Measurements from ENCODE around the gene CPZ. TPM values are rescaled to one million over a fixed set of nuclear protein-coding genes. Genes with fewer than 3 reads are reported as not detected.
A peak's percentile ranks its signal among the peaks of the same experiment; 100 is the strongest.

CPZ gene
- total RNA-seq, 1 experiment from 2014 or later, result 37.3 TPM

- no CpG with 5 or more reads among the region's 6 CpGs for WGBS (ENCODE audit: extremely low coverage, insufficient read length, low lambda C conversion rate)
- H3K27ac Mint-ChIP-seq, result no peak overlapping the region
- Histone ChIP-seq H2AFZ (ENCODE audit: low read length) (no peak overlapping the region), H3T11ph (ENCODE audit: low read length) (no peak overlapping the region), H3K27me3 (ENCODE audit: insufficient read depth, low read length) (peaks cover 9% of the 10 kb centered on the region; the same call in 1 of the 2 replicates), H3K14ac (ENCODE audit: insufficient read depth, low read length) (no peak overlapping the region), H4K91ac (ENCODE audit: insufficient read length, low read depth, low read length) (no peak overlapping the region), H3K9me3 (ENCODE audit: control insufficient read depth, low read depth, low read length) (no peaks in the 10 kb centered on the region), H2BK120ac (ENCODE audit: low read depth, low read length, poor library complexity, severe bottlenecking) (no peak overlapping the region), H2BK15ac (ENCODE audit: low read depth, low read length) (no peak overlapping the region), H4K8ac (replicated peaks; ENCODE audit: insufficient read length, low read depth, low read length) (no peak overlapping the region), H3K79me1 (ENCODE audit: insufficient read depth, low read depth, low read length, poor library complexity, severe bottlenecking) (no peaks in the 10 kb centered on the region), H4K5ac (ENCODE audit: insufficient read length, low read depth, low read length) (no peak overlapping the region), H3K79me2 (ENCODE audit: insufficient read depth, low read length) (no peaks in the 10 kb centered on the region), H2BK12ac (ENCODE audit: insufficient read length, low read depth, low read length) (no peak overlapping the region), H3K27ac (ENCODE audit: insufficient read length, low read depth, low read length) (no peak overlapping the region), H3K4me1 (ENCODE audit: insufficient read depth, low read length) (no peaks in the 10 kb centered on the region), H3K18ac (ENCODE audit: insufficient read length, low read depth, low read length) (no peak overlapping the region), H3K23me2 (ENCODE audit: insufficient read length, low read depth, low read length, poor library complexity, severe bottlenecking) (peaks cover 9% of the 10 kb centered on the region), H3K4ac (ENCODE audit: low read depth, low read length) (no peak overlapping the region), H2AK5ac (ENCODE audit: insufficient read length, low read length) (no peak overlapping the region), H3K4me2 (ENCODE audit: insufficient read depth, insufficient read length, low read length) (no peak overlapping the region), H2BK5ac (ENCODE audit: insufficient read length, low read length) (no peak overlapping the region), H2BK20ac (ENCODE audit: low read depth, low read length, poor library complexity, severe bottlenecking) (no peak overlapping the region), H3K56ac (ENCODE audit: insufficient read length, low read depth, low read length) (no peak overlapping the region), H3K9ac (ENCODE audit: extremely low read depth, insufficient read length, low read length) (no peak overlapping the region), H3K23ac (ENCODE audit: insufficient read length, low read depth, low read length) (no peak overlapping the region), H4K20me1 (ENCODE audit: control insufficient read depth, insufficient read depth, insufficient read length) (no peaks in the 10 kb centered on the region)
- no peaks in the 10 kb centered on the region for H3K36me3 Mint-ChIP-seq (ENCODE audit: insufficient read depth in 1 of 3, low read depth in 3 of 3)
- peaks cover 29 to 31% of the 10 kb centered on the region in 2 experiments for H3K4me1 Mint-ChIP-seq
- TF ChIP-seq CTCF (conservative IDR thresholded peaks at IDR 0.05), result peak; percentile 73
- H3K4me3 Mint-ChIP-seq, result no peak overlapping the region
- peaks cover 22% of the 10 kb centered on the region for H3K27me3 Mint-ChIP-seq (ENCODE audit: low read depth)
- H3K9me3 Mint-ChIP-seq, result no peaks in the 10 kb centered on the region
- DNase-seq, result peak; percentile 52
These were observed 7.4 kb upstream of the CPZ start for GRCh38 chr4:8585186-8585585.
